Measurements from ENCODE around the gene DPCD. TPM values are rescaled to one million over a fixed set of nuclear protein-coding genes. Genes with fewer than 3 reads are reported as not detected.

Gene DPCD
- total and polyA plus RNA-seq, 2 donors (not counting 1 experiment from before 2014, with no cell fraction given): 23.9 to 40.5 TPM

DNA sequence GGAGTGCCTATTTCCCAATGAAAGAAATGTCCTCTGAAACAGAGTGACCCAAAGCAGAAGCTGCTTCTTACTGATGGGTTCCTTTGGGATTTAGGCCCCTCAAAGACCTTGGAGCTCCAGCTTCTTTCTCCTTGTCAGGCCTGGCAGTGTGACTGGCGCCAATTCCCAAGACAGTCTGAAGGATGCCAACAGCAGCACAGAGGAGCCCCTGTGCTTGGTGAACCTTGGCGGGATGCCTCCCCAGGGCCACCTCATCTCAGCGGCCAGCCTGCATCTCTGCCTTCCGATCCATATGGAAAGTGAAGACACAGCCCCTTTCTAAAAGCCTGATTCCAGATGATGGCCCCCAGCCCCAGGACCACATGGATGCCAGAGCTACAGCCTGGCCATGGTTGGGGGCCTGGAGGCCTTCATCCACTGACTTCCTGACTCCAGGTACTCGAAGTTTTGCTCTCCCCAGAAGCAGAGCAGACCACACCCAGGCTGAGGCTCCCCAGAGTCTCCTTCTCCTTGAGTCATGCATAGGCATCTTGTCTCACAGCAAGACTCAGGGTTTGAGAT is 61.5 kb downstream of the DPCD start:
- Histone ChIP-seq H3K27ac (ENCODE audit: insufficient read depth, low read length) (no peak overlapping the region), H3K4me2 (ENCODE audit: extremely low read depth, insufficient read depth, low read length) (no peak overlapping the region), H3K4me3 (replicated peaks in 1 of 4; ENCODE audit: control extremely low read depth in 1 of 4, insufficient read depth in 1 of 4, low read depth in 3 of 4, low read length in 4 of 4) (no peak overlapping the region), H3K27me3 (ENCODE audit: control insufficient read depth, insufficient read depth, low read length) (no peaks in the 10 kb centered on the region), H4K20me1 (ENCODE audit: control insufficient read depth, extremely low read depth, insufficient read depth, low read length) (no peaks in the 10 kb centered on the region), H3K9me3 (ENCODE audit: control insufficient read depth, insufficient read depth, low read depth, low read length) (no peaks in the 10 kb centered on the region), H3K36me3 (ENCODE audit: control insufficient read depth, insufficient read depth, low read length) (no peaks in the 10 kb centered on the region), H3K9ac (ENCODE audit: insufficient read depth, low read length) (no peak overlapping the region), H3K79me2 (ENCODE audit: control insufficient read depth, insufficient read depth, low read length) (no peaks in the 10 kb centered on the region), H2AFZ (ENCODE audit: low read length) (no peak overlapping the region), H3K4me1 (ENCODE audit: control insufficient read depth, extremely low read depth, insufficient read depth, low read length) (no peaks in the 10 kb centered on the region)
- TF ChIP-seq CTCF (conservative IDR thresholded peaks at IDR 0.05 in 1 of 2, IDR thresholded peaks at IDR 0.05 in 1 of 2; ENCODE audit: low read depth in 1 of 2, low read length in 2 of 2) (no peak), EZH2 (IDR thresholded peaks at IDR 0.05; ENCODE audit: low read length, missing control alignments) (no peak)
- no peak for DNase-seq (ENCODE audit: low read depth in 2 of 2)

- TF ChIP-seq EZH2 (IDR thresholded peaks at IDR 0.05; ENCODE audit: low read length, missing control alignments) (no peak), CTCF (conservative IDR thresholded peaks at IDR 0.05 in 1 of 2, IDR thresholded peaks at IDR 0.05 in 1 of 2; ENCODE audit: low read depth in 1 of 2, low read length in 2 of 2) (no peak)
- Histone ChIP-seq H3K9ac (ENCODE audit: insufficient read depth, low read length) (no peak overlapping the region), H3K27ac (ENCODE audit: insufficient read depth, low read length) (no peak overlapping the region), H3K9me3 (ENCODE audit: control insufficient read depth, insufficient read depth, low read depth, low read length) (no peaks in the 10 kb centered on the region), H4K20me1 (ENCODE audit: control insufficient read depth, extremely low read depth, insufficient read depth, low read length) (no peaks in the 10 kb centered on the region), H3K4me3 (replicated peaks in 1 of 4; ENCODE audit: control extremely low read depth in 1 of 4, insufficient read depth in 1 of 4, low read depth in 3 of 4, low read length in 4 of 4) (no peak overlapping the region), H3K4me1 (ENCODE audit: control insufficient read depth, extremely low read depth, insufficient read depth, low read length) (no peaks in the 10 kb centered on the region), H3K27me3 (ENCODE audit: control insufficient read depth, insufficient read depth, low read length) (no peaks in the 10 kb centered on the region), H3K36me3 (ENCODE audit: control insufficient read depth, insufficient read depth, low read length) (no peaks in the 10 kb centered on the region), H2AFZ (ENCODE audit: low read length) (no peak overlapping the region), H3K79me2 (ENCODE audit: control insufficient read depth, insufficient read depth, low read length) (no peaks in the 10 kb centered on the region), H3K4me2 (ENCODE audit: extremely low read depth, insufficient read depth, low read length) (no peak overlapping the region)
- no peak for DNase-seq (ENCODE audit: low read depth in 2 of 2)
Observed at GRCh38 chr10:101650863-101651262, 62.7 kb downstream of the DPCD start.

DNA sequence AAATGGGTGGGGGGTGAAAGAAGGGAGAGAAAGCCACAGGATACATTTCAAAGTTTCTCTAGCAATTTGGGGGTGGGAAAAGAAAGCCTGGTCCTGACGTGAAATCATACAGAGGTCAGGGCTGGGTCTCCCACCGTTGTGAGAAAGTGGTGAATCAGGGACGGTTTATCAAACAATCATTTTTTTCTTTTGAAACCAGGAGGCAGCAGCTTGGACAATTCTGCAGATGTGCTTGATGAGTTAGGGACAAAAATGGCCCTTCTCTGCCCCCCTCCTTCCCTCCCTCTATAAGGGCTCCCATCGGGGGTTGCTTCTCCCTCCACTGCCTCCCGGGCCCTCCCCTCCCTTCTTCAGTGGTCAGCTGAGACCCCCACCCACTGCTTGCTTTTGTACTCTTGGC is 63.2 kb downstream of the DPCD start:
- Histone ChIP-seq H3K79me2 (ENCODE audit: control insufficient read depth, insufficient read depth, low read length) (no peaks in the 10 kb centered on the region), H3K36me3 (ENCODE audit: control insufficient read depth, insufficient read depth, low read length) (no peaks in the 10 kb centered on the region), H3K27me3 (ENCODE audit: control insufficient read depth, insufficient read depth, low read length) (no peaks in the 10 kb centered on the region), H3K4me1 (ENCODE audit: control insufficient read depth, extremely low read depth, insufficient read depth, low read length) (no peaks in the 10 kb centered on the region), H3K27ac (ENCODE audit: insufficient read depth, low read length) (no peak overlapping the region), H3K4me3 (replicated peaks in 1 of 4; ENCODE audit: control extremely low read depth in 1 of 4, insufficient read depth in 1 of 4, low read depth in 3 of 4, low read length in 4 of 4) (no peak overlapping the region), H2AFZ (ENCODE audit: low read length) (no peak overlapping the region), H3K9me3 (ENCODE audit: control insufficient read depth, insufficient read depth, low read depth, low read length) (no peaks in the 10 kb centered on the region), H3K9ac (ENCODE audit: insufficient read depth, low read length) (no peak overlapping the region), H4K20me1 (ENCODE audit: control insufficient read depth, extremely low read depth, insufficient read depth, low read length) (no peaks in the 10 kb centered on the region), H3K4me2 (ENCODE audit: extremely low read depth, insufficient read depth, low read length) (no peak overlapping the region)
- DNase-seq (ENCODE audit: low read depth in 2 of 2): no peak
- TF ChIP-seq EZH2 (IDR thresholded peaks at IDR 0.05; ENCODE audit: low read length, missing control alignments) (no peak), CTCF (conservative IDR thresholded peaks at IDR 0.05 in 1 of 2, IDR thresholded peaks at IDR 0.05 in 1 of 2; ENCODE audit: low read depth in 1 of 2, low read length in 2 of 2) (no peak)

All from fibroblast of lung (primary cell).